Spleen (tissue), 11 donors: ENCODE data around the gene ZNF205. TPM values are rescaled to one million over a fixed set of nuclear protein-coding genes. Genes with fewer than 3 reads are reported as not detected.

Experiments used
- DNase-seq: peaks from one replicate; pipeline ENCODE4 v3.0.0-alpha.2; 2020
- H3K27ac ChIP-seq, 8 donors: fragments of 200-600 bp; sonication (generic) in 7 of 8; 1 replicate in 4 of 8; 2 replicates in 4 of 8; pipeline versions ENCODE4 v1.5.0 to v1.8.0; 2016 to 2021; ENCODE audit warnings: inconsistent platforms in 4 of 8, mild to moderate bottlenecking in 4 of 8, moderate library complexity in 1 of 8
- H3K27me3 ChIP-seq, 7 donors: fragments of 200-600 bp; sonication (generic) in 6 of 7; replicated peaks in 1 of 7; 1 replicate in 4 of 7; 2 replicates in 3 of 7; pipeline versions ENCODE4 v1.5.0 to v1.8.0; 2016 to 2021; ENCODE audit warnings: inconsistent platforms in 3 of 7, mild to moderate bottlenecking in 1 of 7
- H3K36me3 ChIP-seq, 6 donors: fragments of 200-600 bp; sonication (generic) in 5 of 6; 1 replicate in 4 of 6; 2 replicates in 2 of 6; pipeline versions ENCODE4 v1.5.0 to v1.8.0; 2016 to 2021; ENCODE audit warnings: inconsistent platforms in 2 of 6
- H3K4me1 ChIP-seq, 6 donors: fragments of 200-600 bp; sonication (generic) in 5 of 6; 1 replicate in 3 of 6; 2 replicates in 3 of 6; pipeline versions ENCODE4 v1.5.0 to v1.8.0; 2016 to 2021; ENCODE audit warnings: inconsistent platforms in 3 of 6
- H3K4me3 ChIP-seq, 8 donors: fragments of 200-600 bp; sonication (generic) in 7 of 8; 1 replicate in 4 of 8; 2 replicates in 4 of 8; pipeline versions ENCODE4 v1.5.0 to v1.8.0; 2016 to 2021; ENCODE audit warnings: inconsistent platforms in 4 of 8, mild to moderate bottlenecking in 4 of 8, moderate library complexity in 2 of 8
- H3K9me3 ChIP-seq, 8 donors: fragments of 200-600 bp; sonication (generic) in 7 of 8; 1 replicate in 4 of 8; 2 replicates in 4 of 8; pipeline versions ENCODE4 v1.5.0 to v1.8.0; 2016 to 2021; ENCODE audit warnings: inconsistent platforms in 4 of 8
- POLR2A ChIP-seq, 3 donors: fragments of 450-650 bp; IDR thresholded peaks; one replicate each; pipeline ENCODE4 v1.5.1; 2017; ENCODE audit warnings: antibody characterized with exemption in 3 of 3, mild to moderate bottlenecking in 1 of 3
- POLR2AphosphoS5 ChIP-seq, 3 donors: sonication (generic); formaldehyde crosslinking; IDR thresholded peaks; one replicate each; pipeline ENCODE4 v1.5.1; 2017; ENCODE audit warnings: antibody characterized with exemption in 3 of 3
- WGBS, 5 donors: extraction: QIAGEN DNeasy Blood & Tissue Kit in 3 of 5; methylation state at CpG; one replicate each; pipeline versions ENCODE4 v1.1.5 to v1.1.7; 2013 to 2018; 5-methylcytosine and 5-hydroxymethylcytosine counted together
- intact Hi-C: fragments of 100-400 bp; cut with DNase I; formaldehyde crosslinking; loops from one replicate; pipeline ENCODE4 v1.15.0; 2023; ENCODE audit warnings: low total_unique reads
- polyA plus RNA-seq, 3 donors: library from polyadenylated mRNA; stranded (reverse); fragments of 200-250 nt; gene quantifications; one replicate each; pipeline ENCODE4 v1.2.1, GENCODE V29; 2013
- total RNA-seq, 7 donors: library from RNA; depleted of rRNA in 3 of 7; stranded (reverse); fragments of >200 nt in 3 of 7; fragmentation: NEBNext Ultra II Directional in 4 of 7; extraction: Animal tissue kit (Norgen Biotek cat#: 25700) in 4 of 7; gene quantifications; one replicate each; pipeline versions ENCODE4 v1.1.0 to v1.2.1, GENCODE V29; 2016 to 2021
- TF ChIP-seq, protein P1 (sequence below), 11 experiments: fragments of 200-600 bp in 7 of 11; fragments of 450-650 bp in 4 of 11; sonication (generic) in 4 of 11; IDR thresholded peaks in 8 of 11; conservative IDR thresholded peaks in 3 of 11; 1 replicate in 7 of 11; 2 replicates in 4 of 11; pipeline versions ENCODE4 v1.4.0 to v1.8.0; 2016 to 2021; ENCODE audit warnings: antibody characterized with exemption in 11 of 11, inconsistent platforms in 4 of 11, mild to moderate bottlenecking in 1 of 11
- donor health status: healthy with polysubstance abuse.
- donor health status: DM: no; HTN: no; CAD: no; lungs with moderate emphysema.
- donor health status: DM: no; HTN: no; CAD: no.
- donor health status: Bipolar disorder and iron deficiency.
- donor health status: healthy.
- donor health status: DM: no; HTN: no; CAD: no.
- donor health status: DM: yes; HTN: yes; CAD: no.

The ZNF205 gene
- total and polyA plus RNA-seq, 10 donors, result 3.5 to 14.2 (median 6.1) TPM

DNA sequence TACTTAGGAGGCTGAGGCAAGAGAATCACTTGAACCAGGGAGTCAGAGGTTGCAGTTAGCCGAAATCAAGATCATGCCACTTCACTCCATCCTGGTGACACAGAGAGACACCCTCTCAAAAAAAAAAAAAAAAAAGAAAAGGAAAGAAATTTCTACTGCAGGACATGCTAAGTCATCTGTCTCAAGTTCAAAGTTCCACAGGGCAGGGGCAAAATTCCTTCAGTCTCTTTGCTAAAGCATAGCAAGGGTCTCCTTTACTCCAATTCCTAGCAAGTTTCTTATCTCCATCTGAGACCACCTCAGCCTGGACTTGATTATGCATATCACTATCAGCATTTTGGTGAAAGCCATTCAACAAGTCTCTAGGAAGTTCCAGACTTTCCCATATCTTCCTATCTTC lies 27.9 kb upstream of the ZNF205 start:
- peaks cover 4 to 66% (median 31%) of the 10 kb centered on the region in 6 donors for H3K4me1 ChIP-seq
- no peak overlapping the region for H3K4me3 ChIP-seq
- DNase-seq, result no peak
- no peak for TF ChIP-seq POLR2A (IDR thresholded peaks at IDR 0.05)
- no peak for TF ChIP-seq POLR2AphosphoS5 (IDR thresholded peaks at IDR 0.05)
- TF ChIP-seq, protein P1, sequence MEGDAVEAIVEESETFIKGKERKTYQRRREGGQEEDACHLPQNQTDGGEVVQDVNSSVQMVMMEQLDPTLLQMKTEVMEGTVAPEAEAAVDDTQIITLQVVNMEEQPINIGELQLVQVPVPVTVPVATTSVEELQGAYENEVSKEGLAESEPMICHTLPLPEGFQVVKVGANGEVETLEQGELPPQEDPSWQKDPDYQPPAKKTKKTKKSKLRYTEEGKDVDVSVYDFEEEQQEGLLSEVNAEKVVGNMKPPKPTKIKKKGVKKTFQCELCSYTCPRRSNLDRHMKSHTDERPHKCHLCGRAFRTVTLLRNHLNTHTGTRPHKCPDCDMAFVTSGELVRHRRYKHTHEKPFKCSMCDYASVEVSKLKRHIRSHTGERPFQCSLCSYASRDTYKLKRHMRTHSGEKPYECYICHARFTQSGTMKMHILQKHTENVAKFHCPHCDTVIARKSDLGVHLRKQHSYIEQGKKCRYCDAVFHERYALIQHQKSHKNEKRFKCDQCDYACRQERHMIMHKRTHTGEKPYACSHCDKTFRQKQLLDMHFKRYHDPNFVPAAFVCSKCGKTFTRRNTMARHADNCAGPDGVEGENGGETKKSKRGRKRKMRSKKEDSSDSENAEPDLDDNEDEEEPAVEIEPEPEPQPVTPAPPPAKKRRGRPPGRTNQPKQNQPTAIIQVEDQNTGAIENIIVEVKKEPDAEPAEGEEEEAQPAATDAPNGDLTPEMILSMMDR (IDR thresholded peaks at IDR 0.05 in 8 of 11, conservative IDR thresholded peaks at IDR 0.05 in 3 of 11), result no peak
- peak overlapping the region in 4 of 8 donors; percentile 13 to 87 (median 84) for H3K27ac ChIP-seq
- 61 to 92% (median 80%) methylated on average over 1 of the region's 1 CpG for WGBS, 5 donors
- H3K9me3 ChIP-seq, result no peaks in the 10 kb centered on the region
- H3K36me3 ChIP-seq, result peaks cover 0 to 5% (median 0%) of the 10 kb centered on the region in 6 donors
- no peaks in the 10 kb centered on the region for H3K27me3 ChIP-seq
- intact Hi-C loops, result no loop called here

DNA sequence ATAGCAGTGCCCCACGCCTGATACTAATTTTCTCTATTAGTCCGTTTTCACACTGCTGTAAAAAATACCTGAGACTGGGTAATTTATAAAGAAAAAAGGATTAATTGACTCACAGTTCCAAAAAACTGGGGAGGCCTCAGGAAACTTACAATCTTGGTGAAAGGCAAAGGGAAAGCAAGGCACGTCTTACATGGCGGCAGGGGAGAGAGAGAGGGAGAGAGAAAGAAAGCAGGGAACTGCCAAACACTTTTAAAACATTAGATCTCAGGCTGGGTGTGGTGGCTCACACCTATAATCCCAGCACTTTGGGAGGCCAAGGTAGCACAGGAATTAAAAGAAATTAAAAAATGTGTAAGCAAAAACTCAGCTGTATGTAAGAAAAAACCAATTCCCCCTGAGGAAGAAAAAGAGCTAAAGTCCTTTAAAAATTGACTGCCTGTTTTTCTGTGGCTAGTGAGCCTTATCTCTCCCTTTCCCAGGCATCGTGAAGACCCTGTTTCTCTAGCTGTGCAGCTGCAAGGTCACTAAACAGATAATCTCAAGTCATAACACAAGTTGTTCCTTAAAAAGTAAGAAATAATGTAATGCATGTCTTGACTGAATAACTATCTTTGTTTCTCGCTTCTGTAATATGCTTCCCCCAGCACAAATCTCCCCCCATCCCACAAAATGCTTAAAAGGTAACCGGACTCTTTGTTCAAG lies 27.3 kb upstream of the ZNF205 start:
- Histone ChIP-seq H3K36me3 (peaks cover 0 to 5% (median 0%) of the 10 kb centered on the region in 6 donors), H3K9me3 (no peaks in the 10 kb centered on the region), H3K27ac (peak overlapping the region in 6 of 8 donors; percentile 13 to 87 (median 82)), H3K27me3 (no peaks in the 10 kb centered on the region), H3K4me3 (peak overlapping the region in 1 of 8 donors; percentile 61), H3K4me1 (peaks cover 4 to 72% (median 31%) of the 10 kb centered on the region in 6 donors)
- 69 to 77% (median 72%) methylated on average over 7 of the region's 7 CpGs for WGBS, 5 donors
- no peak for TF ChIP-seq POLR2AphosphoS5 (IDR thresholded peaks at IDR 0.05)
- TF ChIP-seq, protein P1 (IDR thresholded peaks at IDR 0.05 in 8 of 11, conservative IDR thresholded peaks at IDR 0.05 in 3 of 11), result no peak
- no peak for TF ChIP-seq POLR2A (IDR thresholded peaks at IDR 0.05)
- no peak for DNase-seq
- intact Hi-C loops, result no loop called here

DNA sequence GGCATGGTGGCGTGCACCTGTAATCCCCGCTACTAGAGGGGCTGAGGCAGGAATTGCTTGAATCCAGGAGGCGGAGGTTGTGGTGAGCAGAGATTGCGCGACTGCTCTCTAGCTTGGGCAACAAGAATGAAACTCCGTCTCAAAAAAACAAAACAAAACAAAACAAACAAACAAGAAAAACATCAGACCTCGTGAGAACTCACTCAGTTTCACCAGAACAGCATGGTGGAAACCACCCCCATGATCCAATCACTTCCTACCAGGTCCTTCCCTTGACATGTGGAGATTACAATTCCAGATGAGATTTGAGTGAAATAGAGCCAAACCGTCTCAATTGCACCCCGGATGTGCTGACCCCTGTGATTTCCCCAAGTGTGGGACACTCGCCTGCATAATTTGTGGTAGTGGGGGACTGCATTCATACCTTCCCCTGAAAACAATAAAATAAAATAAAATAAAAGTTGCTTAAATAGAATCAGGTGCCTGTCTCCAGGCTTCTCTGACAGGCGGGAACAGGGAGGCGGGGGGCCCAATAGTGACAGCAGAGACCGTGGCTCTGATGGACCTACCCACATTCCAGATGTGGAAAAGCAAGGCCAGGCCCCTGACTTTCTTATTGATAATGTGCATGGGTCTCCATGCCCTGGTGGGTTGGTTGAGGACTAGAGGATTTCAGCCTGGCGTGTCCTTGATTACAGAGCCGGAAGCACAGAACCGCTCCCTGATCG lies 26.4 kb upstream of the ZNF205 start:
- no peaks in the 10 kb centered on the region for H3K27me3 ChIP-seq
- H3K4me1 ChIP-seq, result peaks cover 4 to 76% (median 31%) of the 10 kb centered on the region in 6 donors
- intact Hi-C loops, result no loop called here

More for the DNA sequence above, 26.4 kb upstream of the ZNF205 start:
- peak overlapping the region in 7 of 8 donors; percentile 4 to 61 (median 31) for H3K4me3 ChIP-seq
- H3K36me3 ChIP-seq, result peaks cover 0 to 3% (median 0%) of the 10 kb centered on the region in 6 donors
- peak; percentile 20 for DNase-seq
- no peaks in the 10 kb centered on the region for H3K9me3 ChIP-seq
- 69 to 82% (median 74%) methylated on average over 17 of the region's 17 CpGs for WGBS, 5 donors
- peak overlapping the region; percentile 27 to 87 (median 82) for H3K27ac ChIP-seq
- TF ChIP-seq POLR2AphosphoS5 (IDR thresholded peaks at IDR 0.05) (no peak), POLR2A (IDR thresholded peaks at IDR 0.05) (no peak)
- TF ChIP-seq, protein P1 (IDR thresholded peaks at IDR 0.05 in 8 of 11, conservative IDR thresholded peaks at IDR 0.05 in 3 of 11), result no peak
